GM21825 (cell line): ENCODE results near the gene ASPDH.
A peak's percentile ranks its signal among the peaks of the same experiment; 100 is the strongest.
"Not testable (repeated sequence)": the region's sequence is repeated elsewhere in the genome, so short reads cannot be mapped to it uniquely, and the experiment has no call there.

ENCODE experiments used
- ATAC-seq: cut with Tn5 transposase; IDR thresholded peaks from one replicate; pipeline ENCODE4 v1.9.1; 2021; ENCODE audit warnings: mild to moderate bottlenecking, moderate library complexity; ENCODE audit not compliant: unreplicated experiment

Gene ASPDH

GRCh38 chr19:50480281-50481111 lies 33.2 kb downstream of the ASPDH start:
- ATAC-seq = no peak

DNA sequence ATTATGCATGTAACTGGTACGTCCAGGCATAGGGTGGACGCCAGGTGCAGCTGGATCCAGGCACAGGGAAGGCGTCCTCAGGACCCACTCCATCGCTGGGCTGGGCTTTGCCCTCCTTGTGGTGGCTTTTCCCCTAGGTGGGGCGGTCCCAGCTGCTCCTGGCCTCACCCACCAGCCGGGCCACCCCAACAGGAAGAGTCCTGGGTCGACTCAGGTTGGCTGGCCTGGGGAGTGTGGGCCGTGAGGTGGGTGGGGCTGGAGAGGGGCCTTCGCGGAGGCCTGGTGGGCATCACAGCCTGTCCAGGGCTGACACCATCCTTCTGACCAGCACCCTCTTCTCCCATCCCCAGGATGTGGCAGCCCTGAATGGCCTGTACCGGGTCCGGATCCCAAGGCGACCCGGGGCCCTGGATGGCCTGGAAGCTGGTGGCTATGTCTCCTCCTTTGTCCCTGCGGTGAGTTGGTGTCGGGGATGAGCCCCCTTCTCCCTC lies 33.9 kb downstream of the ASPDH start:
- ATAC-seq = no peak

GRCh38 chr19:50478901-50479715 lies 34.6 kb downstream of the ASPDH start:
- no peak for ATAC-seq

GRCh38 chr19:50477751-50478515 lies 35.8 kb downstream of the ASPDH start:
- ATAC-seq = no peak

- no peak for ATAC-seq
Measured at GRCh38 chr19:50476907-50477238, 36.8 kb downstream of the ASPDH start.

DNA sequence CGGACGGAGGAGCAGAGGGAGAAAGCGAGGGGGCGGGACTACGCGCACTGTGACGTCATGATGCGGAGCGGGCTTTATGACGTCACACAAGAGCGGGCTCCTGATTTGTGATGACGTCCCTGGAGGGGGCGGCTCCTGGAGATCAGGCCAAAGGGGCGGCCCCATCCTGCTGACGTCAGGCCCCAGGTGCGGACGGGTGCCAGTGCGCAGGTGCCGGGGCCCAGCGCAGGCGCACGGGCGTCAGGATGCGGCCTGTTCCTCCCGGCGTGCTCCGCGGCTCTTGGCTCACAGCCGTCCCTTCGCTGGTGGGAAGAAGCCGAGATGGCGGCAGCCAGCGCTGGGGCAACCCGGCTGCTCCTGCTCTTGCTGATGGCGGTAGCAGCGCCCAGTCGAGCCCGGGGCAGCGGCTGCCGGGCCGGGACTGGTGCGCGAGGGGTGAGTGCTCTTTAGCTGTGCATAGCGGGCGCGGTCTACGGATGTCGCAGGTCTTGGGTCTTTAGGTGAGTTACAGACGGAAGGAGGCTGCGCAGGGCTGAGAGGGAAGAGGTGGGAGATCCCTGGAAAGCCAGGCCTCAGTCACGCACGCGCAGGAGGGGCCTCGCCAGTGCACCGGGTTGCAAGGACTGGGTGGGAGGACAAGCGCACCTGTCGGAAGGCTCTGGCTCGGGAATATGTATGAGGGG lies 37.3 kb downstream of the ASPDH start, which contains the start of the genes EMC10 and GARIN5A:
Gene EMC10 (plus strand): TSS at position 284 of the 683 bp plus-strand sequence. CDS start 38 bp downstream, at position 322.
Gene GARIN5A (minus strand): TSS at position 625 of the 683 bp plus-strand sequence. CDS start 460 bp downstream, at position 165.
- ATAC-seq = peak; percentile 73

- no peak for ATAC-seq
Measured at GRCh38 chr19:50475736-50476223, 37.9 kb downstream of the ASPDH start.

GRCh38 chr19:50475101-50475568 lies 38.6 kb downstream of the ASPDH start:
- no peak for ATAC-seq

DNA sequence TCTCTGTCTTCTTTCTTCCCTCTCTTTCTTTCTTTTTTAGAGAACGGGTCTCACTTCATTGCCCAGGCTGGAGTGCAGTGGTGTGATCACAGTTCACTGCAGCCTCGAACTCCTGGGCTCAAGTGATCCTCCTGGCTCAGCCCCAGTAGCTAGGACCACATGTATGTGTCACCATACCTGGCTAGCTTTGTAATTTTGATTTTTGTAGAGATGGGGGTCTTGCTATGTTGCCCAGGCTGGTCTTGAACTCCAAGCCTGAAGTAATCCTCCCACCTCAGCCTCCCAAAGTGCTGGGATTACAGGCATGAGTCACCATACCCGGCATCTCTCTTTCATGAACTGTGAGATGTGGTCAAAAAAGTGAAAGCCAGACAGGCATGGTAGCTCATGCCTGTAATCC lies 40.4 kb downstream of the ASPDH start:
- ATAC-seq = not testable (repeated sequence)

DNA sequence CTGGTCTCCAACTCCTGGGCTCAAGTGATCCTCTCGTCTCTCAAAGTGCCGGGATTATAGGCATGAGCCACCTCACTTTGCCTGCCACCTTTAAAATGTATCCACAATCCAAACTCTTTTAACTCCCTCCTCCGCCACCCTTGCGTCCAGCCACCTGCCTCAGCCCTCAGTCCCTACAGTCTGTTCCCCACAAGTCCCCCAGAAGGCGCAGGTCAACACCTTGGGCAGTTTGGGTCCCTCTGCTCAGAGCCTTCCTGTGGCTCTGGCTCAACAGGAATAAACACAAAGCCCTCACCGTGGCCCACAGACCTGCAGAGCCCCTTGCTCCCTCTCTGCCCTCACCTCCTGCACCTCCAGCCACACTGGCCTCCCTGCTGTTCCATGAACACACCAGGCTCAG lies 44.9 kb downstream of the ASPDH start:
- ATAC-seq = no peak

GRCh38 chr19:50467566-50467965 lies 46.1 kb downstream of the ASPDH start:
- ATAC-seq = no peak

DNA sequence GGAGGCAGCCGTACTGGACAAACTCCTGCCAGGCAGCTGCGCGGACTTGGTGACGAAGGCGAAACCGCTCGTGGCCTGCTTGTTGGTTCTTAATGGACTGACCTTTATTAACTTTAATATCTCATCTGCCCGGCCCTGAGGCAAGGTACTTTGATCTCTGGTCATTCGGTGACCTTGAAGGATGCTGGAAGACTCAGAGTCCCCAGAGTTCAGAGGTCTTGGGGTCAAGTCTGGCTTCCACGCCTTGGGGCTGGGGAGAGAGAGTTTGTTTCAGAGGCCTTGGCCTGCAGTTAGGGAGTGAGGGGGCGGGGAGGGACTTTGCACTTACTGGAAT lies 47.0 kb downstream of the ASPDH start:
- no peak for ATAC-seq

- no peak for ATAC-seq
Measured at GRCh38 chr19:50465986-50466705, 47.6 kb downstream of the ASPDH start.

DNA sequence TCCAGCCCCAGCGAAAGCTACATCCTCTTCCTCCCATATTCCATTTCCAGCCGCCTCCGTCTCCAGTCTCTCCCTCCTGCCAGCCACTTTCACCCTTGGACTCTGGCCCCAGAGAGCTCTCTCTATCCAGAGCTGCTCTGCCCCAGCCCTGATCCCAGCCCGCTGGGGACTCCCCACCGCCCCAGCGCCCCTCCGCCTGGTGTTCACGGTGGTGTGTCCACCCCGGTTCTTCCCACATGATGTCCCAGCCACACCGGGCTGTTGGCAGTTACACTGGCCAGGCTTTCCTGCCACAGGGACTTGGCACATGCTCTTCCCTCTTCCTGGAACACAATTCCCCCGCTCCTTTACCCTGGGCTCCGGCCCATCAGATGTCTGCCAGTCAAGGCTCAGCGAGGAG lies 48.7 kb downstream of the ASPDH start:
- ATAC-seq = no peak

GRCh38 chr19:50464348-50464747 lies 49.4 kb downstream of the ASPDH start:
- no peak for ATAC-seq

DNA sequence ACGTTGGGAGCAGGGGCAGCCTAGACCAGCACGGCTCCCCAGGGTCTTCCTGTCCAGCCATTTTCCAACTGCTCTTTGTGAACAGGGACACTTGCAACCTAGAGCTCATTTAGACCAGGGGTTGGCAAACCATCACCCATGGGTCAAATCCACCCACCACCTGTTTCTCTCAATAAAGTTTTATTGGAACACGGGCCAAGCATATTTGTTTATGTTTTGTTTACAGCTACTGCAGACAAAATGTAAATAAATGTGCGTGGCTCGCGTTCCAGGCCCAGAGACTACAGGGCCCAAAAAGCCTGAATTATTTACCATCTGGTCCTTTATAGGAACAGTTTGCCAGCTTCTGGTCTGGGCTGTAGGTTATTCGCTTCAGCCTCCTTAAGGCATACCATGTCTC lies 50.7 kb downstream of the ASPDH start:
- no peak for ATAC-seq
